ENCODE results near the gene EML1. TPM values are rescaled to one million over a fixed set of nuclear protein-coding genes. Genes with fewer than 3 reads are reported as not detected.

EML1 gene
- total RNA-seq, 1 donor from 2014 or later: 37.6 TPM

DNA sequence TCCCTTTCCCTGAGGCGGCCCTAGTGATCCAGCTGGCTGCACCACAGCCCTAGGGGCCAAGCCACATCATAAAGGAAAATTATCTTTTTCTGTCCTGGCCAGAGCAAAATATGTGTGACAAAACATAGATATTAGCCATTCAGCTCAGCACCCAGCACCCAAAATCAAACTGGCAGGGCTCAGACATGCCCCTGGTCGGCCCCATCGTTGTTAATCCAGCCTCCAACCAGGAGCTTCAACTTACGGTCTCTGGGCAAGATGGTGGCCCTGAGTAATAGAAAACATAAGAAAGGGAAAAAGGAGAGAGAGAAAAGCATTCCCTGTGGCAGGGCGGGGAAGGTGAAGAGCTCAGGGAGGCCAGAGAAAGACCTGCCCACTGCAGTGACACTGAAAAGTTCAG, 111.9 kb downstream of the EML1 start:
- H3K9me3 ChIP-seq (ENCODE audit: control insufficient read depth in 3 of 3, low read length in 3 of 3): no peaks in the 10 kb centered on the region
- H3K4me1 ChIP-seq (ENCODE audit: control insufficient read depth in 3 of 3, insufficient read depth in 3 of 3, low read length in 3 of 3): no peaks in the 10 kb centered on the region
- H3K36me3 ChIP-seq (ENCODE audit: control insufficient read depth in 3 of 3, insufficient read depth in 3 of 3, low read length in 3 of 3): peaks cover 17 to 47% (median 22%) of the 10 kb centered on the region in 3 donors
- H3K27ac ChIP-seq (ENCODE audit: low read depth, low read length): no peak overlapping the region
- H3K9ac ChIP-seq (ENCODE audit: low read depth in 1 of 3, low read length in 3 of 3): no peak overlapping the region
- H3K4me3 ChIP-seq (ENCODE audit: low read length in 3 of 3): no peak overlapping the region
- H3K27me3 ChIP-seq (ENCODE audit: control insufficient read depth in 3 of 3, insufficient read depth in 3 of 3, low read length in 3 of 3): no peaks in the 10 kb centered on the region

DNA sequence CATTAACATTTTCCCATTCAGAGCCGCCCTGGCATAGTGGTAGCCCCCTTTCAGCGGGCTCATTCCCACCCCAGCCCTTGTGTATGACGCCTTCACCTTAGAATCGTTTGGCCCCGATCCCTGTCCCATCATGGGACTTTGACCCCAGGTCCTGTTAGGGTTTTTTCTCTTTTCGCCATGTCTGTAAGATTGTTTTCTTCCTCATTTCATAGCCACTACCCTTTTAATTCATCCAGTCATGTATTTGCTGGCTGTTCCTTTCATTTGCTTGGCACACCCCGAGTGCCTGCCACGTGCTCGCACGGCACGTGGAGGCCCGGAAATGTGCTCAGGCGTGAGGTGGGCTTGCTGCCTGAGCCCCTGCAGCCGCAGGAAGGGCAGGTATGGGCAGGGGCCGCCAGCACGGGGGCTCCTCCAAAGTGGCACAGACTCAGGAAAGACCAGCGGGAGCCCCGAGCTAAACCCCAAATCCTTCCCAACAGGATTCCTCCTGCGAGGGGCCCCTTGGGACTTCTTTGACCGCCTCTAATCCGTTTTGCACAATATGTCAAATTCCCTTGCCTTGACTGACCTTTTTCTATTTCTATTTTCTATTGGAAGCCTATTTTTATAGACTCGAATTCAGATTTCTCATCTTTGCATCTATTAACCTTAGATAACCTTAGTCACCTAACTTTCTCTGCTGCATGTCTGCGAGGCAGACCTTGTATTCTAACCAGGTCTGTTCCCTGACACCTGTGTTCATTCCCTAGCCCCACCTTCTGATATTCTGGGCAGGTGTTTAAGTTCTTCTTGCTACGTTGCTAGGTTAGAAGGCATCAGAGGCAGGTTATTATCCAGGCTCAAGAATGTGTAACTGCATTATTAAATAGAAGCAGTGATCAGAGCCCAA, 114.8 kb downstream of the EML1 start:
- H3K9me3 ChIP-seq (ENCODE audit: control insufficient read depth in 3 of 3, low read length in 3 of 3): no peaks in the 10 kb centered on the region
- peaks cover 19 to 56% (median 33%) of the 10 kb centered on the region in 3 donors for H3K36me3 ChIP-seq (ENCODE audit: control insufficient read depth in 3 of 3, insufficient read depth in 3 of 3, low read length in 3 of 3)
- H3K4me3 ChIP-seq (ENCODE audit: low read length in 3 of 3): no peak overlapping the region
- no peak overlapping the region for H3K9ac ChIP-seq (ENCODE audit: low read depth in 1 of 3, low read length in 3 of 3)
- H3K4me1 ChIP-seq (ENCODE audit: control insufficient read depth in 3 of 3, insufficient read depth in 3 of 3, low read length in 3 of 3): no peaks in the 10 kb centered on the region
- H3K27me3 ChIP-seq (ENCODE audit: control insufficient read depth in 3 of 3, insufficient read depth in 3 of 3, low read length in 3 of 3): no peaks in the 10 kb centered on the region
- H3K27ac ChIP-seq (ENCODE audit: low read depth, low read length): no peak overlapping the region

DNA sequence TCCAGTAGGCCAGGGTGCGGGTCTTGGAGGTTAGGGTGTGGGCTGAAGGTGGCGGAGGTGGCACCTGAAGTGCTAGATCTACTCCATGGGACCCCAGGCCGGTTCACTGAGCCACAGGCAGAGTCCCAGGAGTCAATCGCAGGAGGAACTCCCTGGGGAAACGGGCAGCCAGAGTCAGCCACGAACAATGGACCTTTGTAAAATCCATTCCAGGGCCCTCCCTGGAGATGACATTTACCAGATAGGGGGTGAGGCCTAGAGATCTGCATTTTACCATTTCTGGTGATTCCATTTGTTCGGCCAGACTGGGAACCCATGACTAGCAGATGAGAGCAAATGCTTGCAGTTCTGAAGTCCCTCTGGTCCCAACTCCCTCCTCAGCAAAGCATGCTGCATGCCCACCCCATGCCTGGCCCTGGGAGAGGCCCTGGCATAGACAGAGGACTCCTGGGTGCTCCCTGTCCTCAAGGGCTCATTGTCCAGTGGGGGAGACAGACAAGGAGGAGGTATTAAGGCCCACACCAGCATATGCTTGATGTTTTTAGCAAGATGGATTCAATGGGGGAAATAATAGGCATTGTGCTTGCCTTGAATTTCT, 115.5 kb downstream of the EML1 start:
- Histone ChIP-seq H3K9me3 (ENCODE audit: control insufficient read depth in 3 of 3, low read length in 3 of 3) (no peaks in the 10 kb centered on the region), H3K27ac (ENCODE audit: low read depth, low read length) (no peak overlapping the region), H3K9ac (ENCODE audit: low read depth in 1 of 3, low read length in 3 of 3) (no peak overlapping the region), H3K4me3 (ENCODE audit: low read length in 3 of 3) (no peak overlapping the region), H3K4me1 (ENCODE audit: control insufficient read depth in 3 of 3, insufficient read depth in 3 of 3, low read length in 3 of 3) (no peaks in the 10 kb centered on the region), H3K36me3 (ENCODE audit: control insufficient read depth in 3 of 3, insufficient read depth in 3 of 3, low read length in 3 of 3) (peaks cover 19 to 56% (median 33%) of the 10 kb centered on the region in 3 donors), H3K27me3 (ENCODE audit: control insufficient read depth in 3 of 3, insufficient read depth in 3 of 3, low read length in 3 of 3) (no peaks in the 10 kb centered on the region)

DNA sequence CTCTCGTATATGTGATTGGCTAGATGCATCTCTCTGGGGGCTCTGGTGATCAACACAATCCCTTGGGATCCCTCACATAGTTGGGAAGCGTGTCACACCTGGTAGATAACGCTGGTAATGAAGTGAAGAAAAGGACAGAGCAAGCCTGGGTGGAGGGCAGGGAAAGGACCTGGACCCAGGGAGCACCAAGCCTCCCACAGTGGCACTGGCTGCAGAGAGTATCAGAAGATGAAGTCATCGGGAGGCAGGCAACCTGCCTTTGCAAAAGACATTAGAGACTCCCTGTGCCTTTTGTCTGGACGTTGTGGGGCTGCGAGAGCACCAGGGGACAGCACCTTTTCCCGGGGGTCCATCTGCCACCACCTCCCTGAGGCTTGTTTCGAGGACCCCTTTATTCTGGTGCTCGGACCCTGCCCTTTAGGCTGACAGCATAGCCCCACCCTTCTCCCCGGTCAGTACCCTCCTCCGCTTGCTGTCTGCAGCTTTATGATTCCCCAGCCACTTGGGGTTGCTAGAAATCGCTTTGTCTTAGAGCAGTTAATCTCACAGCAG, 116.4 kb downstream of the EML1 start:
- Histone ChIP-seq H3K27ac (ENCODE audit: low read depth, low read length) (no peak overlapping the region), H3K27me3 (ENCODE audit: control insufficient read depth in 3 of 3, insufficient read depth in 3 of 3, low read length in 3 of 3) (no peaks in the 10 kb centered on the region), H3K9me3 (ENCODE audit: control insufficient read depth in 3 of 3, low read length in 3 of 3) (no peaks in the 10 kb centered on the region), H3K36me3 (ENCODE audit: control insufficient read depth in 3 of 3, insufficient read depth in 3 of 3, low read length in 3 of 3) (peaks cover 24 to 63% (median 38%) of the 10 kb centered on the region in 3 donors), H3K4me3 (ENCODE audit: low read length in 3 of 3) (no peak overlapping the region), H3K9ac (ENCODE audit: low read depth in 1 of 3, low read length in 3 of 3) (no peak overlapping the region), H3K4me1 (ENCODE audit: control insufficient read depth in 3 of 3, insufficient read depth in 3 of 3, low read length in 3 of 3) (no peaks in the 10 kb centered on the region)

DNA sequence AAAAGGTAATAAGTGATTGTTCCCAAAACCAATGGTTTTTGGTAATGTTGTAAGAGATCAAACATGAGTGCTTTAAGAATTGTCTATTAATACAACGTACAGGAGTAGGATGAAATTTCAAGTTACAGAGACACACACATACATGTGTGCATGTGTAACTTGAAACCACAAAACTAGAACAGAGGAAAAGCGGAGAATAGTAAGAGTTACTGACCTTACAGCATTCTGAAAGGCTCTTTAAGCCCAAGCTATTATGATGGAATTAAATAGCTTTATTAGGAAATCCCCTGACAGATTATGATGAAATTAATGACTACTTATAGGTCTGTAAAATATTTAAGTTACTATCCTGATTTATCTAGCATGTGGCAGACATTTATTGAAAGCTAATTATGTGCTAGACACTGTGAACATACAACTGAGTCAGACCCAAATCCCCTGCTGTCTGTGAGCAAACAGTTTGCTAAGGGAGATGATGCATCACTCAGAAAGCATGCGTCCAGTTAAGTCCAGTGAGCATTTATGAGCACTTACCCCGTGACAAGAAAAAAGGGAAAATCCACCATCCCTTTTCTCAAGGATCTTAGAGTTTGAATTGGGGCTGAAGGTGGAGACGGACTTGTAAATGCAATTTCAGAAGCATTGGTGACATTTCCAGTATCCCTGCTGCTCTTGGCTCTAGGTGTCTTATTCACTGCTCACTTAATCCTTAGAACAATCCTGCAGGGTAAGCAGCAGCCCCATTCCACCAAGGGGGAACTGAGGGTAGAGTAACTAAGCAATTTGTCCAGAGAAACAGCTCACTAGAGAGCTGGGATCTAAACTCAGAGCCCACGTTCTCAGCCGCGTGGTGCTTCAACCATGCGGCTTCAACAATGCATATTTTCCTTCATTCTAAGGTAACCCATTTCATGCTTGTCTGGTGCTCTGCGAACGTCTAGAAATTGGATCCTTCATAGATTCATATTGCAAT, 117.4 kb downstream of the EML1 start:
- Histone ChIP-seq H3K4me1 (ENCODE audit: control insufficient read depth in 3 of 3, insufficient read depth in 3 of 3, low read length in 3 of 3) (no peaks in the 10 kb centered on the region), H3K27me3 (ENCODE audit: control insufficient read depth in 3 of 3, insufficient read depth in 3 of 3, low read length in 3 of 3) (no peaks in the 10 kb centered on the region), H3K4me3 (ENCODE audit: low read length in 3 of 3) (no peak overlapping the region), H3K9ac (ENCODE audit: low read depth in 1 of 3, low read length in 3 of 3) (no peak overlapping the region), H3K27ac (ENCODE audit: low read depth, low read length) (no peak overlapping the region), H3K36me3 (ENCODE audit: control insufficient read depth in 3 of 3, insufficient read depth in 3 of 3, low read length in 3 of 3) (peaks cover 25 to 64% (median 43%) of the 10 kb centered on the region in 3 donors), H3K9me3 (ENCODE audit: control insufficient read depth in 3 of 3, low read length in 3 of 3) (no peaks in the 10 kb centered on the region)

DNA sequence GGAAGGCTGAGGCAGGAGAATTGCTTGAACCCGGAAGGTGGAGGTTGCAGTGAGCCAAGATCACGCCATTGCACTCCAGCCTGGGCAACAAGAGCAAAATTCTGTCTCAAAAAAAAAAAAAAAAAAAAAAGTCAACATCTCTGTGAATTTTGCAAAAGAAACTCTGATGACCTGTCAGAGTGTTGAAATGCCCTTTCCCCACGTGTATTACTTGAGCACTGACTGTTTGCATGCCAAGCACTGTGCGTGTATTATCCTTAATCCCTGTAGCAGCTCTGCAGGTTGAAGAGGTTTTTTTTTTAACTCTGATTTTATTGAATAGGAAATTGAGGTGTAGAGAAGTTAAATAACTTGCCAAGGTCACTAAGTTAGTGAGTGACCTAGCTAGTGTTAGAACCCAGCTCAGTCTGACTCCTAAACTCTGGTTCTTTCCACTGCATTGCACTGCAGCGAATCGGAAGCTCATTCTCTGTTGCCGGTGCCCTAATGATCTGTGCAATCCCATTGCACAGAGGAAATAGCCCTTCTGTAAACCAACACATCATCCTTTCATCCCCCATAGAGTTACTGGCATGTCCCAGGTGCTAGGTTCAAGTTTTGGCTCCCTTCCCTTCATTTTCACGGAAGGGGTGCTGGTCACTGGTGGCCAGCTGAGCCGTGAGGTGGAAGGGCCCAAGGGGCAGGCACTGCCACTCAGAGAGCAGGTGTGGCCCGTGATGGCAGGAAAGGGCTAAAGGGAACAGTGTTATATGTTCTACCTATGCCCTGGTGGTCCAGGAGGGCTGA, 122.3 kb downstream of the EML1 start:
- Histone ChIP-seq H3K9ac (ENCODE audit: low read depth in 1 of 3, low read length in 3 of 3) (no peak overlapping the region), H3K27me3 (ENCODE audit: control insufficient read depth in 3 of 3, insufficient read depth in 3 of 3, low read length in 3 of 3) (no peaks in the 10 kb centered on the region), H3K4me1 (ENCODE audit: control insufficient read depth in 3 of 3, insufficient read depth in 3 of 3, low read length in 3 of 3) (no peaks in the 10 kb centered on the region), H3K36me3 (ENCODE audit: control insufficient read depth in 3 of 3, insufficient read depth in 3 of 3, low read length in 3 of 3) (peaks cover 34 to 73% (median 61%) of the 10 kb centered on the region in 3 donors), H3K27ac (ENCODE audit: low read depth, low read length) (no peak overlapping the region), H3K9me3 (ENCODE audit: control insufficient read depth in 3 of 3, low read length in 3 of 3) (no peaks in the 10 kb centered on the region), H3K4me3 (ENCODE audit: low read length in 3 of 3) (no peak overlapping the region)

DNA sequence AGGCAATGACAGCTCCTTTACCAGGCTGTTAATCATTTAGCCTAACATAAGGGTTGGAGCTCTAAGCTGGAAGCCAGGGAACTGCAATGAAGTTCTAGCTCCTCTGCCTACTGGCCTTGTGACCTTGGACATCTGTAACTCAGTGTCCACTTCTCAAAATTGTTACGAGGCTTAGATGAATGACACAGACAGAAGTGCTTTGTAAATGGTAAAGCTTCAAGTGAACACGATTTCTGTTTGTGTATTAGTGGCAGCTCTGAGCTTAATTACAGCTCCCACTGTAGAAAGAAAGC, 122.8 kb downstream of the EML1 start:
- H3K36me3 ChIP-seq (ENCODE audit: control insufficient read depth in 3 of 3, insufficient read depth in 3 of 3, low read length in 3 of 3): peaks cover 33 to 70% (median 56%) of the 10 kb centered on the region in 3 donors
- no peaks in the 10 kb centered on the region for H3K27me3 ChIP-seq (ENCODE audit: control insufficient read depth in 3 of 3, insufficient read depth in 3 of 3, low read length in 3 of 3)
- no peaks in the 10 kb centered on the region for H3K4me1 ChIP-seq (ENCODE audit: control insufficient read depth in 3 of 3, insufficient read depth in 3 of 3, low read length in 3 of 3)
- H3K27ac ChIP-seq (ENCODE audit: low read depth, low read length): no peak overlapping the region
- no peak overlapping the region for H3K9ac ChIP-seq (ENCODE audit: low read depth in 1 of 3, low read length in 3 of 3)
- H3K4me3 ChIP-seq (ENCODE audit: low read length in 3 of 3): no peak overlapping the region
- no peaks in the 10 kb centered on the region for H3K9me3 ChIP-seq (ENCODE audit: control insufficient read depth in 3 of 3, low read length in 3 of 3)

DNA sequence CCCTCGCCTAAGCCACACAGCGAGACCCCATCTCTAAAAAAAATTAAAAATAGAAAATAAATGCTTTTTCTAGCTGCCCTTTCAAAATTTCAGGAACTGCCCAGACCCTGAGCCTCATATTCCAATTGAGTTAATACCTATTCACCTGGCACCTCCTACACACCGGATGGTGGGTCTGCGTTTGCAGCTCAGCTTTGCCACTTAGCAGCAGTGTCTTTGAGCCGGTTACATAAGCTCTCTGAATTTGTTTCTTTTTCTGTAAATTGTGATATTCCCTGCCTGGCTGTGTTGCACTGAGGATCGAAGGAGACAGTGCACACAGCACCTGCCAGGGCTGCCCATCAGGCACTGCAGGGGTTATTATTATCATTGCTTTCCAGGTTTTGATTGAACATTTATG, 125.6 kb downstream of the EML1 start:
- Histone ChIP-seq H3K36me3 (ENCODE audit: control insufficient read depth in 3 of 3, insufficient read depth in 3 of 3, low read length in 3 of 3) (peaks cover 26 to 74% (median 48%) of the 10 kb centered on the region in 3 donors), H3K4me1 (ENCODE audit: control insufficient read depth in 3 of 3, insufficient read depth in 3 of 3, low read length in 3 of 3) (no peaks in the 10 kb centered on the region), H3K9me3 (ENCODE audit: control insufficient read depth in 3 of 3, low read length in 3 of 3) (no peaks in the 10 kb centered on the region), H3K27ac (ENCODE audit: low read depth, low read length) (no peak overlapping the region), H3K9ac (ENCODE audit: low read depth in 1 of 3, low read length in 3 of 3) (no peak overlapping the region), H3K4me3 (ENCODE audit: low read length in 3 of 3) (no peak overlapping the region), H3K27me3 (ENCODE audit: control insufficient read depth in 3 of 3, insufficient read depth in 3 of 3, low read length in 3 of 3) (no peaks in the 10 kb centered on the region)

DNA sequence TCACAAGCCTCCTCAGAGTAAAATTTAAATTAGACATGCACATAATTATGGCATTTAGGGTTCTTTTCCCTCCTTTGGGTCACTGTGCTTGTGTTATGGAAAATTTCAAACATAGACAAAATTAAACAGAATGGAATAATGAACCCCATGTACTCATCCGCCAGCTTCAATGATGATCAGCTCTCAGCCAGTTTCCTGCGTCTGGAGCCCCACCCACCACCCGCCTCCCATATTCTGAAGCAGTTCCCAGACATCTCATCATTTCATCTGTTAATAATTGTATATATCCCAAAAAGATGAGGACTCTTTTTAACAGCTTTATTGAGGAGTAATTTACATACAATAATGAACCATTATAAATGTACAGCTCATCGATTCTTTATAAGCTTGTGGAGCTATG, 128.2 kb downstream of the EML1 start:
- no peaks in the 10 kb centered on the region for H3K4me1 ChIP-seq (ENCODE audit: control insufficient read depth in 3 of 3, insufficient read depth in 3 of 3, low read length in 3 of 3)
- no peak overlapping the region for H3K4me3 ChIP-seq (ENCODE audit: low read length in 3 of 3)
- peaks cover 19 to 57% (median 29%) of the 10 kb centered on the region in 3 donors for H3K36me3 ChIP-seq (ENCODE audit: control insufficient read depth in 3 of 3, insufficient read depth in 3 of 3, low read length in 3 of 3)
- no peak overlapping the region for H3K27ac ChIP-seq (ENCODE audit: low read depth, low read length)
- no peaks in the 10 kb centered on the region for H3K9me3 ChIP-seq (ENCODE audit: control insufficient read depth in 3 of 3, low read length in 3 of 3)
- no peaks in the 10 kb centered on the region for H3K27me3 ChIP-seq (ENCODE audit: control insufficient read depth in 3 of 3, insufficient read depth in 3 of 3, low read length in 3 of 3)
- no peak overlapping the region for H3K9ac ChIP-seq (ENCODE audit: low read depth in 1 of 3, low read length in 3 of 3)
